ENCODE data around the gene GRM6. TPM values are rescaled to one million over a fixed set of nuclear protein-coding genes. Genes with fewer than 3 reads are reported as not detected.

GRM6 gene
- polyA plus RNA-seq, 1 donor (not counting 4 experiments of a cell fraction or from before 2014, with no cell fraction given) = not detected

DNA sequence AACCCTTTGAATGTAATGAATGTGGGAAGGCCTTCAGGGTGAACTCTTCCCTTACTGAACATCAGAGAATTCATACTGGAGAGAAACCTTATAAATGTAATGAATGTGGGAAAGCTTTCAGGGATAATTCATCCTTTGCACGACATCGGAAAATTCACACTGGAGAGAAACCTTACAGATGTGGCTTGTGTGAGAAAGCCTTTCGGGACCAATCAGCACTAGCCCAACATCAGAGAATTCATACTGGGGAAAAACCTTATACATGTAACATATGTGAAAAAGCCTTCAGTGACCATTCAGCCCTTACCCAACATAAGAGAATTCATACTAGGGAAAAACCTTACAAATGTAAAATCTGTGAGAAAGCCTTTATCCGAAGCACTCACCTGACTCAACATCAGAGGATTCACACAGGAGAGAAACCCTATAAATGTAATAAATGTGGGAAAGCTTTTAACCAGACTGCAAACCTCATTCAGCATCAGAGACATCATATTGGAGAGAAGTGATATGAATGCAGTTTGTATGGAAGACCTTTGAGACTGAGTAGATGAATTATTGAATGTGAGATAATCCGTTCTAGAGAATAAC lies 29.6 kb downstream of the GRM6 start:
- dilution Hi-C loops (cut with MboI; ENCODE audit: extremely low pct_ligation_motif_present, low sequenced_read_pairs) = no loop called here

DNA sequence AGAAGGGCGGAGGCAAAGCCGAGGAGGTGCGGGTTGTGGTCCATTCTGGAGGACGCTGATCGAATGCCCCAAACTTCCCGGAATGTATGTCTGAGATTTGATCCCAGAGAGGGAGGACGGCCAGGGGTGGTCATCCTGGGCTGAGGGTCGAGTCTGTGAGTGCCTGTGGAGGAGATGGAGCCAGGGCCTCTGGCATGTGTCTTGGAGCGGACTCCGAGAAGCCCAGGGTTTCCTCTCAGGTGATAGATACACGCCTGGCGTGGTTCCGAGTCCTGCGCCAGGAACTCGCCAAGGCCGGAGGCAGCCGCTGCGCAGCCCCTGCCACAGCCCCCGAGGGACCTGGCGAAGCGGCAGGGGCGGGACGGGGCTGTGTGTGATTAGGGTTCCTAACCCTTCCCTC lies 53.8 kb downstream of the GRM6 start:
- Histone ChIP-seq H3K79me2 (ENCODE audit: control insufficient read depth, insufficient read depth, low read length) (no peaks in the 10 kb centered on the region), H3K9ac (ENCODE audit: control insufficient read depth, extremely low read depth, insufficient read depth, low read length) (no peak overlapping the region), H3K27me3 (ENCODE audit: control insufficient read depth, extremely low read depth, insufficient read depth, low read length) (peaks cover 8% of the 10 kb centered on the region), H3K36me3 (ENCODE audit: control insufficient read depth in 2 of 2, extremely low read depth in 1 of 2, insufficient read depth in 2 of 2, low read length in 2 of 2) (no peaks in the 10 kb centered on the region), H3K9me1 (ENCODE audit: control insufficient read depth, extremely low read depth, insufficient read depth, low read length) (no peaks in the 10 kb centered on the region), H3K4me3 (ENCODE audit: control insufficient read depth in 2 of 3, extremely low read depth in 1 of 3, insufficient read depth in 2 of 3, low read depth in 1 of 3, low read length in 3 of 3) (peak overlapping the region in 2 of 3 experiments; percentile 17 to 31), H3K27ac (ENCODE audit: control insufficient read depth, insufficient read depth, low read length) (no peak overlapping the region), H3K4me1 (ENCODE audit: control insufficient read depth, extremely low read depth, insufficient read depth, low read length) (no peaks in the 10 kb centered on the region), H3K4me2 (ENCODE audit: control insufficient read depth, extremely low read depth, insufficient read depth, low read depth, low read length) (peak overlapping the region; percentile 19), H2AFZ (ENCODE audit: control insufficient read depth, low read length) (peak overlapping the region; percentile 41), H4K20me1 (ENCODE audit: control insufficient read depth, extremely low read depth, insufficient read depth, low read length) (no peaks in the 10 kb centered on the region), H3K9me3 (ENCODE audit: control insufficient read depth, low read depth, low read length) (peaks cover 23% of the 10 kb centered on the region)
- no peak for TF ChIP-seq EZH2 (IDR thresholded peaks at IDR 0.05; ENCODE audit: low read length)
- TF ChIP-seq, protein P1, sequence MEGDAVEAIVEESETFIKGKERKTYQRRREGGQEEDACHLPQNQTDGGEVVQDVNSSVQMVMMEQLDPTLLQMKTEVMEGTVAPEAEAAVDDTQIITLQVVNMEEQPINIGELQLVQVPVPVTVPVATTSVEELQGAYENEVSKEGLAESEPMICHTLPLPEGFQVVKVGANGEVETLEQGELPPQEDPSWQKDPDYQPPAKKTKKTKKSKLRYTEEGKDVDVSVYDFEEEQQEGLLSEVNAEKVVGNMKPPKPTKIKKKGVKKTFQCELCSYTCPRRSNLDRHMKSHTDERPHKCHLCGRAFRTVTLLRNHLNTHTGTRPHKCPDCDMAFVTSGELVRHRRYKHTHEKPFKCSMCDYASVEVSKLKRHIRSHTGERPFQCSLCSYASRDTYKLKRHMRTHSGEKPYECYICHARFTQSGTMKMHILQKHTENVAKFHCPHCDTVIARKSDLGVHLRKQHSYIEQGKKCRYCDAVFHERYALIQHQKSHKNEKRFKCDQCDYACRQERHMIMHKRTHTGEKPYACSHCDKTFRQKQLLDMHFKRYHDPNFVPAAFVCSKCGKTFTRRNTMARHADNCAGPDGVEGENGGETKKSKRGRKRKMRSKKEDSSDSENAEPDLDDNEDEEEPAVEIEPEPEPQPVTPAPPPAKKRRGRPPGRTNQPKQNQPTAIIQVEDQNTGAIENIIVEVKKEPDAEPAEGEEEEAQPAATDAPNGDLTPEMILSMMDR (optimal IDR thresholded peaks at IDR 0.05 in 1 of 3, IDR thresholded peaks at IDR 0.05 in 1 of 3, conservative IDR thresholded peaks at IDR 0.05 in 1 of 3; ENCODE audit: extremely low read depth in 1 of 3, insufficient read depth in 2 of 3, low read length in 3 of 3) = no peak
- no peak for DNase-seq (ENCODE audit: low read depth, low spot score)
- dilution Hi-C loops (cut with MboI; ENCODE audit: extremely low pct_ligation_motif_present, low sequenced_read_pairs) = no loop called here
- FAIRE-seq = no peak

More for the DNA sequence above, 29.6 kb downstream of the GRM6 start:
- TF ChIP-seq EZH2 (IDR thresholded peaks at IDR 0.05; ENCODE audit: low read length) = no peak
- TF ChIP-seq, protein P1 (optimal IDR thresholded peaks at IDR 0.05 in 1 of 3, IDR thresholded peaks at IDR 0.05 in 1 of 3, conservative IDR thresholded peaks at IDR 0.05 in 1 of 3; ENCODE audit: extremely low read depth in 1 of 3, insufficient read depth in 2 of 3, low read length in 3 of 3) = no peak
- FAIRE-seq (no peak), DNase-seq (ENCODE audit: low read depth, low spot score) (no peak)
- Histone ChIP-seq H3K9me1 (ENCODE audit: control insufficient read depth, extremely low read depth, insufficient read depth, low read length) (no peaks in the 10 kb centered on the region), H3K4me1 (ENCODE audit: control insufficient read depth, extremely low read depth, insufficient read depth, low read length) (no peaks in the 10 kb centered on the region), H3K27me3 (ENCODE audit: control insufficient read depth, extremely low read depth, insufficient read depth, low read length) (no peaks in the 10 kb centered on the region), H3K9me3 (ENCODE audit: control insufficient read depth, low read depth, low read length) (peaks cover 18% of the 10 kb centered on the region), H3K9ac (ENCODE audit: control insufficient read depth, extremely low read depth, insufficient read depth, low read length) (no peak overlapping the region), H3K4me3 (ENCODE audit: control insufficient read depth in 2 of 3, extremely low read depth in 1 of 3, insufficient read depth in 2 of 3, low read depth in 1 of 3, low read length in 3 of 3) (no peak overlapping the region), H3K79me2 (ENCODE audit: control insufficient read depth, insufficient read depth, low read length) (no peaks in the 10 kb centered on the region), H2AFZ (ENCODE audit: control insufficient read depth, low read length) (no peak overlapping the region), H3K4me2 (ENCODE audit: control insufficient read depth, extremely low read depth, insufficient read depth, low read depth, low read length) (no peak overlapping the region), H4K20me1 (ENCODE audit: control insufficient read depth, extremely low read depth, insufficient read depth, low read length) (no peaks in the 10 kb centered on the region), H3K27ac (ENCODE audit: control insufficient read depth, insufficient read depth, low read length) (no peak overlapping the region), H3K36me3 (ENCODE audit: control insufficient read depth in 2 of 2, extremely low read depth in 1 of 2, insufficient read depth in 2 of 2, low read length in 2 of 2) (no peaks in the 10 kb centered on the region)
